ENCODE measurements around the gene LBR.

LBR gene

DNA sequence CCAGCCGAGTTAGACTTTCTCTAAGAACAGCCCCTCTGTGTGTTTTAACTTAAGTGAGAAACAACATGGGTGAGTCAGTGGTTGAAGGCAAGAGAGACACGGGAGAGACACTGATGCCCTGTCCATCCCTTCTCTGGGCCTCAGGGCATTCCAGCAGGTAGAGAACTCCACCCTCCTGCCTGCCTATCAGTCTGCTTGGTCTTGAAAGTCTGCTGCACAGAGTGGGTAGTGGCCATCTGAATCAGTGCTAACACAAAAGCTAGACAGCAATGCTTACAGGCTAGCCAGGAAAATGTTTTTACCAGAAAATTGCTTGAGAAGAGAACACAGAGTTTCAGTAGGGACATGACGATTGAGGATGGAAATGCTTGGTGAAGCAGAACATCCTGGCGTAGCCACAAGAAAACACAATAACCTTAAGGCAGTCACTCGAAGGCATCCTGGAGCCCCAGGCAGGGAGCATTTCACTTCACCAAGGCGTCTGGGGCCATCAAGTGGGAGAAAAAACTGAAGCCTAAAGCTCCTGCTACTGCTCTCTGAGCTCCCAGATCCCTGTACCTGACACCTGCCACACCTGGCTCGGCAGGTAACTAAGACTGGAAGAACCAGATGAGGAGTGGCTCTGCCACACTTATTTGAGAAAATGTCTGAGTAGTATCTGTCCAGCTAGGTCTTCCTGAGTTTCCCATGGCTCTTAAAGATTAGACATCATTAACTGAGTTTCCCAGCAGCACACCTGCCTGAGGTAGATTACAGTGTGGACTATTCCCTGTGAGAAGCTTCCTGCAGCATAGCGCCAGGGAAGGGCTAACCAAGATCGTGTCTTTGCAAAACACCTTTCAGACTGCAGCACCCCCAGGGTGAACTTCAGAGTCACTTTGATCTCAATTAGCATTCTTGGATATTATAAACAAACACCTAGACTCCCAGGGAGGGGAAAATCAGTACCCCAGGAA lies 18.1 kb upstream of the LBR start:
- DNase-seq (ENCODE audit: low spot score): no peak

DNA sequence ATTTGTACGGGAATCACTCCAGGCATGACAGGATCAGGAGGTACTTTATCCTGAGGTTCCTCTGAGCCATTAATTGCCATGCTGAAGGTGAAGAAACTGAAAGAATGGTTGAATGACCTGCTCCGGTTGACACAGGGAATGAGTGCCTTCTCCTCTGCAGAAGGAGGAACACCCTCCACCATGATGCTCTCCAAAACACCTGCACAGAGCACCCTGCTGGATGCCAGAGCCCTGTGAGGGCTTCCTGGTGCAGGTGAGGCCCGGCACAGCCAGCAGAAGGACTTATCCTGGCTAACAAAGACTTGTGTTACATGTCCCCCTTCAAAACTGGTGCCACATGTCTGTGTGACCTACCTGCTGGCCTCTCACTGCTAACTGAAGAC lies 14.3 kb upstream of the LBR start:
- no peak for DNase-seq (ENCODE audit: low spot score)

DNA sequence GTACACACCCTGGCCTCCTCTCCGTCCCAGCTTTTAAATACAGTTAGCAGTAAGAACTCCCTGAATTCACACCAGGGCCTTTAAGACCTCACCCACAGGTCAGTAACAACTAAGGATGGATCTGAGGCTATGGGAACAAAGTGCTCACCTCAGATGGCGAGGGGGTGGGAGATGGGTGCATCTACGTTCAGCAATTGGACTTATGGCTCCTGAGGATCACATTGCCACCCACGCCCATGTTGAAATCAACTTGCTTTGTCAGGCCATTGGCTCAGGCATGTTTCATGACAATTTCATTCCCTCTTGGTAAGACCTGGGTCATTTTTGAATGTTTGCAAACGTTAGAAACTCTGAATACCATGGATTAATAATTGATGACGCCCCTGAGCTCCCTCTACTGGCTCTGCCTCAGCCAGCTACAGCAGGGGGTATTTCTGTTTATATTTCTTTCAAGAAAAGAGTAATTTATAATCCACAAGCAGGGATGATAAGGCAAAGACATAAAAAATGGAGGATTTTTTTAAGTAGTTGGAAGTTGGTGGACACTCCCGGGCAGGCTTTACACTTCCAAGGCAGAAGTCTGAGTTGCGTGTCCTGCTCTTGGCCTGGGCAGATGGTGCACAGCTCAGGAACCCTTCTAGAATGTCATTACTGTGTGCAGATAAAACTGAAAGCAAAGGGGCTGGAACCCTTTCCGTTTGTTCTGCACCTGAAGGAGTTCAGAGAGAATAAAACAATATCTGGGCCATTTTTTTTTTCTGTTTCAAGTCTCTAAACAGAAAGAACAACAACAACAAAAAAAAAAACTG lies 13.7 kb upstream of the LBR start:
- DNase-seq (ENCODE audit: low spot score): no peak

DNA sequence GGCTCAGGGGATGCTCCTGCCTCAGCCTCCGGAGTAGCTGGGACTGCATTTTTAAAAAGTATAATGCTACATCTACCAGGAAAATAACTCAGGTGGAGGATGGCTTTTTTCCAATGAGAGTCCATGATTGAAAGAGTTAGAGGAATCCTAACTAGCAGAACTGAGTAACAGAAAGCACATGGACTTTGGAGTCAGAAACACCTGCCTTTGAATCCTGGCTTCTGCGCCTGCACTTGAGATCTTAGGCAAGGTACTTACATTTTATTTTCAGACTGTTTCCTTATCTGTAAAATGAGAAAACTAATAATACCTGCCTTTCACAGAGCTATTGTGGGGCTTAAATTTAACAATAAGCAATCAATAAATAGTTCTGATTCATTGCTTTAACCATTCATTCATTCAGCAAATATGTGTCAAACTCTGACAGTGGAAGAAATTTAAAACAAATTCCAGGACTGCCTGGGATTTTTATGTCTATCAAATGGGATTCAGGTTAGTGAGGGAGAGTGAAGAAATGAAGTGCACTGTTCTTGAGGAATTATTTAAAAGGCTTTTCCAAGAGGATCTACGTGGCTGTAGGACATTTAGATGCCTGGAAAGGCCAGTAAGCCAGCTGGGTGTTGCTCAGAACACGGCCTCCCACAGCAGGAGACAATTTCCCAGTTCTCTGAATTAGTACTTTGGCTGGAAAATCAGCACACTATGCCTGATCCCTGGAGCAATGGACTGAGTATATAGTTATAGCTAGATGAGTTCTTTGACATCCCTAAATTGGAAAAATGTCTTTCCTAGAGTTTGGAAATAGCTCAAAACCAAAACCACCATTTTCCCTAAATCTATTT lies 12.8 kb upstream of the LBR start:
- DNase-seq (ENCODE audit: low spot score): no peak

DNA sequence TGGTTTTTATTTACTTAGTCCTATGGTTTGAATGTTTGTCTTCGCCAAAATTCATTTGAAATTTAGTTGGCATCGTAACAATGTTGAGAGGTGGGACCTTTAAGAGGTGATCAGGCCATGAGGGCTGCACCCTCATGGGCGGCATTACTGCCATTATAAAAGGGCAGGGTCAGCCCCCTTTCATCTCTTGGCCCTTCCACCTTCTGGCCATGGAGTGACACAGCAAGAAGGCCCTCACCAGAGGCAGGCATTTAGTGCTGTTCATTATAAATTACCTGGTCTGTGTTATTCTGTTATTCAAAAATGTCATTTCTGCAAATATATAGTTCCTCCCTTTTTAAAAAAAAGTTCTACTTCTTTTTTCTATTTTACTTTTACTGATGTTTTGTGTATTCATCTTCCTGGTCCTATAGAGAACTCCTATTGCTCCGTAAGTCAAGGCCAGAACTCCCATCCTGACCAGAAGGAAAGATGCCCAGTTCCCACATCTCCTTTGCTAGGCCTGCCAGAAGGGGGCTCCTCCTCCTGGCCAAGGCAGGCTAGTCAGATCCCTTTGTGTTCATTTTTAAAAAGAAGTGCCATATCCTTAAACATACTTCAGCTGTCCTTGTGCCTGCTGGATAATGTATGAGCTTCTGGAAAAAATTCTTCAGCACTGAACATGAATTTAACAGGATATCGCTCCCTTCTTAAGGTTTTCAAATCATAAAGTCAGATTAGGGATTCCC lies 10.0 kb upstream of the LBR start:
- DNase-seq (ENCODE audit: low spot score): no peak

DNA sequence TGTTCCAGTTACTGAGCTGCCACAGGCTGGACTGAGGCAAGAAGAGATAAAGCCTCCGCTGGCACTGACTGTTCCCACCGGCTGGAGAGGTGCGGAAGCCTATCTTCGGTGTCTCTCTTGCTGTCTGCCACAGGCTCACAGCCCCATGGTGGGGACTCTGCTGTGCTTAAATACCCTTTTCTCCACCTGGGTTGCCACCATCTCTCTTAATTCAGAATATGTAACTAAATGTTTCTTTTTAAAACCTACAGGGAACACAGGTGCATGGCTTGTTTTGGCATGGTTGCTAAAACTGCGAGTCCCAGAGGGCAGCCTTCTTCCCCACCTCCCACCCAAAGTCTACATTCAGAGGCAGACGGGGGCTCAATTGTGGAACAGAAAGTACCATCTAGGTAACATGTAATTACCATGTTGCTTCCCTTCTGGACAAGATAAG lies 8.1 kb upstream of the LBR start:
- DNase-seq (ENCODE audit: low spot score): peak; percentile 35

DNA sequence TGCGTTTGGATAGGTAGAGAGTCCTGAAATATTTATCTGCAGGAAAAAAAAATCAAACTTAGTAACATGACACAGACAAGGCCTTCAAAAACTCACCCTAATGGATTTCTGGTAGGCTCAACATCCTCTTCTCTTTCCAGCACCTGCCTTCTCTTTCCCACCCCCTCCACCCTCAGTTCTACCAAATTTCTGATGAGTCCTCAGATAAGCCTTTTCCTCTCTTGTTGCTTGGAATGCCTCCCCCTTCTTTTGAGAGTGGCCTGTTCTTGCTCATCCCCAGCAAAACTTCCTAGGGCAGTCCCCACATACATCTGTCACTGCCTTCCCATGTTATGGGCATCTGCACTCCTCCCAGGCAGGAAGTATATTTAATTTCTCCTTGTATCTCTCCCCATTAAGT lies 7.6 kb upstream of the LBR start:
- DNase-seq (ENCODE audit: low spot score): no peak

DNA sequence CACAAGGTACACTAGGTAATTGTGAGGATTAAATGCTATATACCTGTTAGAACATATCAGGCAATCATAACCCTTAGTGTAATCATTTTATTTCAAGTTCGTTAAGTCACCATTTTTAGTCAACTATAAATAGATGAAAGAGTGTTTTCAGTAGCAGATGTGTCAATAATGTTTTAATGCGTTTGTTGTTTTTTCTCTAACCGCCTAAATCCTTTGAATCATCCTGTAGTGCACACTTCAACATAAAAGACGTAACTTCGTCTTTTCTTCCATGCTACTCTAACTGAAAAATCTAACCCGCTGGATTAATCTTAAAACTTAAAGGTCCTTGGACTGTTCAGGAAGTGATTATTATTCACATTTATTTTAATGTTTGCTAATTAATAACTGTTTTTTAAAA lies 7.2 kb upstream of the LBR start:
- no peak for DNase-seq (ENCODE audit: low spot score)

DNA sequence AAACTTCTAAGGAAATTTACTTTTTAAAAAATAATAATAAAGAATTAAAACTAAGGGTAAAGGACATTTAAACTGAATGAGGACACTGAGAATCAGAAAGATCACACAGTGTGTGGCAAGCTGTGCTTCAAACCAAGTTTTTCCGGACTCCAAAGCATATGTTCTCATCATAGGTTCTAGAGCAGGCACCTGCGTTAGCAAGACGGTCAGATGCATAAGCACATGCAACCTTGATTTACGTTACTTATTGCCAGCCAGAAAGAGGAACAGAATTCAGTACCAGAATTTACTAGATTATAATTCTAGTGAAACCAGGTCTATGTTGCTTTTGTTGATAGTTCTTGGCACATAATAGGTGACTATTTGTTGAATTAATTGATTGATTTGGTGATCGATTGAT lies 6.2 kb upstream of the LBR start:
- no peak for DNase-seq (ENCODE audit: low spot score)

DNA sequence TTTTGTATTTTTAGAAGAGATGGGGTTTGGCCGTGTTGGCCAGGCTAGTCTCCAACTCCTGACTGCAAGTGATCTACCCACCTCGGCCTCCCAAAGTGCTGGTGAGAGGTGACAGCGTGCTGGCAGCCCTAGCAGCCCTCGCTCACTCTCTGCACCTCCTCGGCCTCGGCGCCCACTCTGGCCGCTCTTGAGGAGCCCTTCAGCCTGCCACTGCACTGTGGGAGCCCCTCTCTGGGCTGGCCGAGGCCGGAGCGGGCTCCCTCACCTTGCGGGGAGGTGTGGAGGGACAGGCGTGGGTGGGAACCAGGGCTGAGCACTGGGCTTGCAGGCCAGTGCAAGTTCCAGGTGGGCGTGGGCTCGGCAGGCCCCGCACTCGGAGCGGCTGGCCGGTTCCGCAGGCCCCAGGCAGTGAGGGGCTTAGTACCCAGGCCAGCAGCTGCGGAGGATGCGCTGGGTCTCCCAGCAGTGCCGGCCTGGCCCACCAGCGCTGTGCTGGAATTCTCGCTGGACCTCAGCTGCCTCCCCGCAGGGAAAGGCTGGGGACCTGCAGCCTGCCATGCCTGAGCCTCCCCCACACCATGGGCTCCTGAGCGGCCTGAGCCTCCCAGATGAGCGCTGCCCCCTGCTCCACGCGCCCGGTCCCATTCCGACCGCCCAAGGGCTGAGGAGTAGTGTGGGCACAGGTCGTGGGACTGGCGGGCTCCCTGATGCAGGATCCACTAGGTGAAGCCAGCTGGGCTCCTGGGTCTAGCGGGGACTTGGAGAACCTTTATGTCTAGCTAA lies 3.4 kb upstream of the LBR start:
- no peak for DNase-seq (ENCODE audit: low spot score)

DNA sequence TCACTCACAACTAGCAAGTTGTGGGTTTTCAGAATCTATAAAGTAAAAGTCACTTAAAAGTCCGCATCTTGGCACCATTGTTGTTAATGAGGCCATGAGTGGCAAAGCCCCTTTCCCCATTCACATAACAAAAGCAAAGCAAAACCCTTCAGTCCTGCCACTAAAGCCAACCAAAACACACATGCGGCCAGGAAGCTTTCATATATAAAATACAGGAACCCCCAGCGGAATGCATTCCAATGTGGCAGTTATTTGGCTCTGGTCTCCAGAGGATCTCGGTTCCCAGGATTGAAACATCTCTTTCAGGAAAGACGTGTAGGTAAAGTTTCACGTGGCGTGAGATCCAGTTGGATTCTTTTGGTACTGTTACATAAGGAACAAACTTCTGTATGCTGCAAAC lies 2.5 kb upstream of the LBR start:
- DNase-seq (ENCODE audit: low spot score): no peak

DNA sequence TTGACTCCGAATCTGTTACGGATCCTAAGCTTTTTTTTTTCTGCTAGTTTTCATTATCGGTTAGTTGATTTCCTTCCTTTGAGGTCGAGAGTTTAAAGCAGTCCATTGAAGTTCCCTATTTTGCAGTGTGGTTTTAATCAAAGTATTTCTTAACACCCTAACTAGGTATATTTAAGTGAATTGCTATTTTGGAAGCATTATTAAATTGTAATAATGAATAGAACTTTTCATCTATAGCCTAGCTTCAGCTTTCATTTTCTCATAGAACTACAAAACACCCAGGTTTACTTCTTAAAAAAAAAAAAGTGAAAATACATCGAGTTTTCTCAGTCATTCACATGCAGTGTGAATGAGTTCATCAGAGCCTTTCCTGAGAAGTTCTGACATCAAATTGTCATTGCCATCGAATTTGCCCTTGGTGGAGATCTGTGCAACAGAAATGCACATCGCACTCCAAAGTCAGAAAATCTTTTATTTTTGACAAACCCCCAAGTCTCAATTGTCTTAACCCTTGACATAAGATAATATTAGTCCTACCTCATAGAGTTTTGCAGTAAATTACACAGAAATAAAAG lies 1.1 kb upstream of the LBR start:
- no peak for DNase-seq (ENCODE audit: low spot score)

DNA sequence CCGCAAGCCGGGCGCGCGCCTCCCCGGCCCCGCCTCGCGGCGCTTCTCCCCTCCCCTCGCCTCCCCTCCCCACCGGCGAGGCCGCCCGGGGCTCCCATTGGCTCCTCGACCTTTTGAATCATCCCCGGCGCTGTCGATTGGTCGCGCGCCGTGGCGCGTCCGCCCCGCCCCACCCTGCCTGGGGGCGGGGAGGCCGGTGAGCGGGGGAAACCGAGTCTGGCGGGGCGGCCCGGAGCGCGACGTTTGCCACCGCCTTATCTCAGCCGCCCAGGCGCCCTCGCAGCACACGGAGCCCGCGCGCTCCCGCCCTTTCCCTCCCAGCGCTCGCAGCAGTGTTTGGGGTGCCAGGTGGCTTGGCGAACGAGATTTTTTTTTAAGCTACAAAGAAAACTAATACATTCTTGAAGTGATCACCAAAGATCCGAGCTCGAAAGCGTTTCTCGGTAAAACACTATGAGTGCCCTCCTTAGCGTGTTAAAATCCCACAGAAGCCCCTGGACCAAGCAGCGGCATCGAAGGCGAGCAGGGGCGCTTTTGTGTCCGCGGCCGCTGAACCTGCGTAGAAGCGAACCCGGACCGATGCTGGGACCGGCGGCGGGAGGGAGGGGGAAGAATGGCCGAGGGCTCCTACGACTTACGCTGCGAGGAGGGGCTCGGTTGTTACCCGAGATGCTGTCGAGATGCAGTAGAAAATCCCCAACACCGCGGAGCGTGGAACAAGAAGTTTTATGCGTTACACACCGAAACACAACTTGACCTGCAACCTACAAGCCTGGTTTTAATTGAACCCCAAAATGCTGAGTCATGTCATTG lies 436 bp upstream of the LBR start:
- peak; percentile 96 for DNase-seq (ENCODE audit: low spot score)

DNA sequence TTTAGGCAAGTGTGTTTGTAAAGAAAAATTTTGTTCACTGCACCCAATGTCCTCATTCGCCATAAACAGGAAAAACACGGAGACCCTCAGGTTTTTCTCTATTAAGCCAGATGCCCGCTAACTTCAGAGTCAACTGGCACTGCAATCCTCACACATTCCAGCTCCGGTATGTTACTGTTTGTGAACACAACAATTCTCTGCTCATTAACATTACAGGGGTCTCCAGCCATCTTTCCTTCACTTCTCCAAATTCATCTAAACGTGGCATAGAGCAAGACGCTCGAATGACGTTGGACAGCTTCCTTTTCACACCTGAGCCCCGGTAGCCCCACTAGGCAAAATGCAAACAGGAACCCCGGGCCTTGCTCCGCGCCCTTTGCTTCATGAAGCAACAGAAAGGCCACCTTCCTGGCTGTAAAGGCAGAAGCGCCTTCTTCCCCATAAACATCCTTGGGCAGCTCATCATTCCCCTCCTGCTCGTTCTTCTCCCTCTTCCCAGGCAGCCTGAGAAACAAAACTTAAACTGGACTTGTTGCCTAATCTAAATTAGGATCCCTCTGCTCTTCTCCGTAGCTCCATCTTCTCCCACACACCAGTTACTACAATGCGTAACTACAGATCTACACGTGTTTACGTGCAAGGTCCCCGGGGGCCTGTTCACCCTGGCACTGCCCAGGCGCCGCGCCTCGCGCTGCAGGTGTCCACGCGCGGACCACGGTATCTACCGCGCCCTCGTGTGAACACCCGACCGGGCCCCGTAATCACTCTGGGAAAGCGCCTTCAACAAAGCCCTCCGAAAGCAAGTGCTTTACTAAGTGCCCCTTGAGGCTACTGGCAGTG lies 1.2 kb downstream of the LBR start:
- peak; percentile 55 for DNase-seq (ENCODE audit: low spot score)

DNA sequence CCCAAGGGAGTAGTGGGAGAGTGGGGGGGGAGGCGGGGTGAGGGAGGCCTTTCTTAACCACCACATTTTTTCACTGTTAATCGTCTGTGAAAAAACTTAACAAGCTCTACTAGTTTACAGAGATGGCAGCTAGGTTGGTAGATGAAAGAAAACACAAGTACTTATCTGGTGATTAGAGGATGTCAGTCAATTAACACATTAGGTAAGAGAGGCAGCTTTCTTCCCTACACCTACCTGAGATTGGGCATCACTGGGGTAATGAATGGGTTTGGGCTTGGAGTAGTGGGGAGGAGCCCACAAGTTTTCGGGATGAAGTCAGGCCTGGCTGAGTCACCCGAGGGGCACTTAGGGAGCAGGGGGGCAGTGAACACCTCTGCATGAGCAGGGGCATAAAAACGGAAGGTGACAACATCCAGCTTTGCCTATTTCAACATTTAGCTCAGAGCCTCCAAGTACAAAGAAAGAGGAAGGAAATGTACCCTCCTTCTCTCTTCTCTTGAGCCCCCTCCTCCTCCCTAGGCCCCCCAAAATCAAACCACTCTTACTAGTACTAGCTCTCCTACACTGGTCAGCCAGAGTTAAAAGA lies 2.5 kb downstream of the LBR start:
- DNase-seq (ENCODE audit: low spot score): no peak

DNA sequence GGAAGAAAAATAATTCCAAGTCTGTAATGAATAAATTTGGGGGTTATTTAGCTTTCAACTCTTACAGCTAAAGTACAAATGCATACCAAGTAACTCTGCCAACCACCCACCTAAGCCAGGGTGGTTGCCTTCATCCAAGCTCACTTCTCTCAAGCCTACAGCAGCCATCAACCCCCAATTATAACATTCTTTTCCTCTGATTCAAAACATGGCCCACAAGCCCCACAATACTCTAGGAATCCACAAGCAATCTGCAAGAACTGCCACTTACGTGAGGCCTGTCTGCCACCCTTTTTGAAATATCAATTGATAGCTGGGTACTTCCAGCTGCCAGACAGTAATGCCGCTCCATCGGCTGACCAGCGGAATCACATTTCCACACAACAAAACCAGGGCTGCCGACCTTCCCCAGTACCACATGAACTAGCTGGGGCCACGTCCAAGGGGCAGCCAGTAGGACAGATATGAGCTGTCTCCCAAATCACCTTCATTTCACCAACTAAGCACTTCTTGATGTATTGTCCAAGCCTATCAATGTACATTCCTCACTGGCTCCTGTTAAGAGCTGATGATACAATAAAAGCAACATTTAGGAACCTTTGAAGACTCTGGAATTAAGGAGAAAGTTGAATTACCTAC lies 3.2 kb downstream of the LBR start:
- DNase-seq (ENCODE audit: low spot score): no peak

DNA sequence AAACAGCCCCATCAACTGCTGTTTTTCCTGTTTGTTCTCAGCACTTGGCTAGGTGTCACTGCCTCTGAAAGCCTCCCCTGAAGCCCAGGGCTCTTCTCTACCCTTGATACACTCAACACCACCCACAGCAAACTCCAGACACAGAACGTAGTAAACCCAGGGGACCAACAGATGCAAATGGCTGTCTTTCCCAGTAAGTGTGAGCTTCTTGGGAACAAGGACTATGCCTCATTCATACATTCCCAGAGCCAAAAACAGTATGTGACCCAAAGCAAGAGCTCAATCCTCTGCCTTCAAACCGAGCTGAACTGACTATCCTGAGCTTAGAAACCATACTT lies 4.4 kb downstream of the LBR start:
- no peak for DNase-seq (ENCODE audit: low spot score)
